ENCODE data around the gene C3orf18.
"Not testable (repeated sequence)": the region's sequence is repeated elsewhere in the genome, so short reads cannot be mapped to it uniquely, and the experiment has no call there.

C3orf18 gene

GRCh38 chr3:50519471-50520089 is 48.0 kb downstream of the C3orf18 start:
- DNase-seq: peak; percentile 1 to 36

- DNase-seq: no peak
Measured at GRCh38 chr3:50518436-50518835, 49.1 kb downstream of the C3orf18 start.

GRCh38 chr3:50517721-50518206 is 49.8 kb downstream of the C3orf18 start:
- DNase-seq: no peak

GRCh38 chr3:50516440-50516871 is 51.1 kb downstream of the C3orf18 start:
- DNase-seq: no peak

GRCh38 chr3:50515565-50516439 is 51.7 kb downstream of the C3orf18 start:
- no peak for DNase-seq

- DNase-seq: not testable (repeated sequence)
Measured at GRCh38 chr3:50512908-50513307, 54.6 kb downstream of the C3orf18 start.

- no peak for DNase-seq
Measured at GRCh38 chr3:50512131-50512530, 55.4 kb downstream of the C3orf18 start.

- DNase-seq: no peak
Measured at GRCh38 chr3:50510325-50510724, 57.2 kb downstream of the C3orf18 start.

- DNase-seq: no peak
Measured at GRCh38 chr3:50509715-50510114, 57.8 kb downstream of the C3orf18 start.

- no peak for DNase-seq
Measured at GRCh38 chr3:50508821-50509220, 58.7 kb downstream of the C3orf18 start.

Data from NCI-H1930 (cell line).